K562 (cell line): ENCODE data around the gene DYNLL1. TPM values are rescaled to one million over a fixed set of nuclear protein-coding genes. Genes with fewer than 3 reads are reported as not detected.

Source experiments
- BMI1 ChIP-seq: fragments of 150-350 bp; IDR thresholded peaks from 2 replicates; pipeline ENCODE4 v1.6.1; 2014; ENCODE audit warnings: low read length
- CREM ChIP-seq: IDR thresholded peaks from 2 replicates; pipeline ENCODE4 v1.6.1; 2014; ENCODE audit warnings: antibody characterized with exemption, low read depth
- ETV6 ChIP-seq, 3 experiments: fragments of 150-350 bp in 1 of 3; sonication (generic) in 1 of 3; formaldehyde crosslinking in 1 of 3; IDR thresholded peaks; 2 replicates each; pipeline versions ENCODE4 v1.6.1 to v1.8.0; 2014 to 2022; ENCODE audit warnings: borderline replicate concordance in 2 of 3, low read depth in 2 of 3, antibody characterized with exemption in 1 of 3, low read length in 1 of 3, mild to moderate bottlenecking in 1 of 3, missing genetic modification reagents in 1 of 3
- HMG20B ChIP-seq: fragments of 250-450 bp; sonication (Bioruptor Pico); IDR thresholded peaks from 2 replicates; pipeline ENCODE4 v1.5.0; 2021; ENCODE audit warnings: mild to moderate bottlenecking
- NCOR1 ChIP-seq: fragments of 450-650 bp; IDR thresholded peaks from 2 replicates; pipeline ENCODE4 v1.6.1; 2016; ENCODE audit warnings: mild to moderate bottlenecking, moderate library complexity
- RCOR1 ChIP-seq, 2 experiments: IDR thresholded peaks; 2 replicates each; pipeline ENCODE4 v1.6.1; 2012; ENCODE audit warnings: low read depth in 2 of 2, low read length in 2 of 2, borderline replicate concordance in 1 of 2, improper control_type of control experiment in 1 of 2
- SMARCE1 ChIP-seq: fragments of 450-650 bp; IDR thresholded peaks from 2 replicates; pipeline ENCODE4 v1.7.1; 2016; ENCODE audit warnings: mild to moderate bottlenecking
- SOX6 ChIP-seq: fragments of 450-650 bp; IDR thresholded peaks from 2 replicates; pipeline ENCODE4 v1.6.1; 2014; ENCODE audit warnings: mild to moderate bottlenecking
- STAT5A ChIP-seq: IDR thresholded peaks from 2 replicates; pipeline ENCODE4 v1.6.1; 2012; ENCODE audit warnings: low read length, inconsistent platforms, borderline replicate concordance
- TBL1XR1 ChIP-seq, 2 experiments: IDR thresholded peaks; 2 replicates each; pipeline ENCODE4 v1.6.1; 2012; ENCODE audit warnings: improper control_type of control experiment in 2 of 2, low read length in 2 of 2, mild to moderate bottlenecking in 1 of 2
- TEAD4 ChIP-seq, 2 experiments: sonication (generic) in 1 of 2; formaldehyde crosslinking in 1 of 2; IDR thresholded peaks; 2 replicates each; pipeline versions ENCODE4 v1.6.1 to v1.8.0; 2012 to 2022; ENCODE audit warnings: borderline replicate concordance in 1 of 2, inconsistent platforms in 1 of 2, low read length in 1 of 2, mild to moderate bottlenecking in 1 of 2, missing genetic modification reagents in 1 of 2
- TOE1 ChIP-seq, 2 experiments: fragments of 450-650 bp in 1 of 2; sonication (generic) in 1 of 2; formaldehyde crosslinking in 1 of 2; IDR thresholded peaks; 2 replicates each; pipeline versions ENCODE4 v1.7.1 to v1.8.0; 2016 to 2022; ENCODE audit warnings: borderline replicate concordance in 2 of 2, mild to moderate bottlenecking in 2 of 2, antibody characterized with exemption in 1 of 2, inconsistent platforms in 1 of 2, low read depth in 1 of 2, missing genetic modification reagents in 1 of 2, moderate library complexity in 1 of 2
- ZEB2 ChIP-seq: fragments of 450-650 bp; IDR thresholded peaks from 2 replicates; pipeline ENCODE4 v1.6.1; 2016
- ZNF197 ChIP-seq: fragments of 200-800 bp; sonication (Bioruptor generic); IDR thresholded peaks from 2 replicates; pipeline ENCODE4 v1.6.1; 2016; ENCODE audit warnings: low read depth, missing genetic modification characterization, missing compliant biosample characterization
- ZNF766 ChIP-seq: fragments of 200-800 bp; sonication (Bioruptor generic); conservative IDR thresholded peaks from 2 replicates; pipeline ENCODE4 v1.6.1; 2016; ENCODE audit warnings: missing genetic modification characterization, missing compliant biosample characterization
- ZSCAN32 ChIP-seq: fragments of 450-650 bp; formaldehyde crosslinking; IDR thresholded peaks from 2 replicates; pipeline ENCODE4 v1.4.0; 2020; ENCODE audit warnings: mild to moderate bottlenecking, moderate library complexity
- polyA plus RNA-seq, 8 experiments: library from polyadenylated mRNA; depleted of rRNA in 4 of 8; stranded (reverse) in 5 of 8; unstranded in 3 of 8; fragments of >200 nt; fragmentation: Nextera tagmentation in 2 of 8; fragmentation: Illumina TruSeq in 1 of 8; extraction: Ambion mirVana in 2 of 8; extraction: Trizol in 1 of 8; gene quantifications; 2 replicates each; pipeline versions ENCODE4 v1.2.1 to v1.2.3, GENCODE V29; 2011 to 2014; ENCODE audit warnings: inconsistent platforms in 1 of 8, missing spikeins in 1 of 8
- total RNA-seq, 7 experiments: library from RNA; depleted of rRNA in 6 of 7; stranded (reverse); fragments of >200 nt in 6 of 7; fragmentation: Illumina TruSeq in 2 of 7; extraction: Trizol in 2 of 7; gene quantifications; 2 replicates each; pipeline versions ENCODE4 v1.2.1 to v1.2.3, GENCODE V29; 2011 to 2021; ENCODE audit warnings: low replicate concordance in 1 of 7
- TF ChIP-seq, protein P1 (sequence below): IDR thresholded peaks from 2 replicates; pipeline ENCODE4 v1.6.1; 2012; ENCODE audit warnings: low read depth, low read length, improper control_type of control experiment, borderline replicate concordance
- TF ChIP-seq, protein P2 (sequence below): fragments of 450-650 bp; IDR thresholded peaks from 2 replicates; pipeline ENCODE4 v1.6.1; 2016
- TF ChIP-seq, protein P3 (sequence below): fragments of 250-450 bp; sonication (Bioruptor Pico); IDR thresholded peaks from 2 replicates; pipeline ENCODE4 v1.4.0; 2020; ENCODE audit warnings: mild to moderate bottlenecking, moderate library complexity

The DYNLL1 gene
- total and polyA plus RNA-seq, 9 of the 15 experiments (the other 6 are each of a cell fraction or from before 2014, with no cell fraction given) = 303 to 1,112 (median 468) TPM

DNA sequence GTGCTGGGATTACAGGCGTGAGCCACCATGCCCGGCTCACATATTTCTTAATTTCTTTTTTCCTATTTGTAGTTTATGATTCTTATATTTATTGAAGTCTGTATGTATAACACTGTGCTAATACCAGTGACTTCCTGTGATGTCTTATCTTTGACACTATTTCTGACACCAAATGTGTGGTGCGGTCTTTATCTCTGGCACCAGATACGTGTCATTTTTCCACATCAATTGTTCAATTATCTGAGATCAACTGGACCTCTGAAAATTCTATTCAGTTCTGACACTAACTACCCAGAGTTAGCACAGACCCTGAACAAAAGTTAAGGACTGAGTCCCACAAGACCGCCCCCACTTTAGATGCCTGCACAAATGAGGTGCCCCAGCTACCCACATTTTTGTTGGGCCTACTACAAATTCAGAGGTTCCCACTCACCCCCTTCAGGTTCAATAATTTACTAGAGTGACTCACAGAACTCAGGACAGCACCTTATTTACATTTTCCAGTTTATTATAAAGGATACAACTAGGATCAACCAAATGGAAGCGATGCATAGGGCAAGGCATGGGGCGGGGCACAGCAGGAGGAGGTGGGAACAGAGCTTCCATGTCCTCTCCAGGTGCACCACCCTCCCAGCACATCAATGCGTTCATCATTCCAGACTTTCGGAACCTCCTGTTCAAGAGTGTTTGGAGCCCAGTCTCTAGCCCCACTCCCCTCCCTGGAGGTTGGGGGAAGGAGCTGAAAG is 14.7 kb upstream of the DYNLL1 start (continued):
- TF ChIP-seq ETV6 (IDR thresholded peaks at IDR 0.05; ENCODE audit: borderline replicate concordance in 1 of 2, low read depth in 2 of 2, low read length in 1 of 2) = no peak
- no peak for TF ChIP-seq ETV6 (CRISPR knock-in tag; IDR thresholded peaks at IDR 0.05; ENCODE audit: borderline replicate concordance)
- no peak for TF ChIP-seq TOE1 (IDR thresholded peaks at IDR 0.05; ENCODE audit: borderline replicate concordance)
- no peak for TF ChIP-seq TOE1 (CRISPR knock-in tag; IDR thresholded peaks at IDR 0.05; ENCODE audit: borderline replicate concordance, low read depth)
- TF ChIP-seq RCOR1 (IDR thresholded peaks at IDR 0.05; ENCODE audit: borderline replicate concordance in 1 of 2, low read depth in 2 of 2, low read length in 2 of 2) = peak in 1 of 2 experiments; percentile 51; a peak in 1 of 4 replicates
- TF ChIP-seq, protein P1, sequence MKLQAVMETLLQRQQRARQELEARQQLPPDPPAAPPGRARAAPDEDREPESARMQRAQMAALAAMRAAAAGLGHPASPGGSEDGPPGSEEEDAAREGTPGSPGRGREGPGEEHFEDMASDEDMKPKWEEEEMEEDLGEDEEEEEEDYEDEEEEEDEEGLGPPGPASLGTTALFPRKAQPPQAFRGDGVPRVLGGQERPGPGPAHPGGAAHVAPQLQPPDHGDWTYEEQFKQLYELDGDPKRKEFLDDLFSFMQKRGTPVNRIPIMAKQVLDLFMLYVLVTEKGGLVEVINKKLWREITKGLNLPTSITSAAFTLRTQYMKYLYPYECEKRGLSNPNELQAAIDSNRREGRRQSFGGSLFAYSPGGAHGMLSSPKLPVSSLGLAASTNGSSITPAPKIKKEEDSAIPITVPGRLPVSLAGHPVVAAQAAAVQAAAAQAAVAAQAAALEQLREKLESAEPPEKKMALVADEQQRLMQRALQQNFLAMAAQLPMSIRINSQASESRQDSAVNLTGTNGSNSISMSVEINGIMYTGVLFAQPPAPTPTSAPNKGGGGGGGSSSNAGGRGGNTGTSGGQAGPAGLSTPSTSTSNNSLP = peak; percentile 34; the same call in 1 of the 2 replicates
- TF ChIP-seq CREM = 0 out of 2 replicates have a peak, but pooled peaks have one; percentile 49
- TF ChIP-seq ZNF197 (CRISPR knock-in tag) = peak; percentile 62; the same call in 1 of the 2 replicates
- no peak for TF ChIP-seq ZSCAN32
- TF ChIP-seq TEAD4 (IDR thresholded peaks at IDR 0.05; ENCODE audit: low read length) = peak; percentile 87
- TF ChIP-seq TEAD4 (CRISPR knock-in tag; IDR thresholded peaks at IDR 0.05; ENCODE audit: borderline replicate concordance) = no peak
- no peak for TF ChIP-seq ZEB2
- TF ChIP-seq ZNF766 (CRISPR knock-in tag) = 0 out of 2 replicates have a peak, but pooled peaks have one; percentile 42
- TF ChIP-seq NCOR1 = peak; percentile 54; the same call in 1 of the 2 replicates
- TF ChIP-seq HMG20B (CRISPR knock-in tag) = no peak
- no peak for TF ChIP-seq BMI1
- TF ChIP-seq STAT5A = peak; percentile 38; the same call in 1 of the 2 replicates
- peak; percentile 83 for TF ChIP-seq SMARCE1
- TF ChIP-seq, protein P2, sequence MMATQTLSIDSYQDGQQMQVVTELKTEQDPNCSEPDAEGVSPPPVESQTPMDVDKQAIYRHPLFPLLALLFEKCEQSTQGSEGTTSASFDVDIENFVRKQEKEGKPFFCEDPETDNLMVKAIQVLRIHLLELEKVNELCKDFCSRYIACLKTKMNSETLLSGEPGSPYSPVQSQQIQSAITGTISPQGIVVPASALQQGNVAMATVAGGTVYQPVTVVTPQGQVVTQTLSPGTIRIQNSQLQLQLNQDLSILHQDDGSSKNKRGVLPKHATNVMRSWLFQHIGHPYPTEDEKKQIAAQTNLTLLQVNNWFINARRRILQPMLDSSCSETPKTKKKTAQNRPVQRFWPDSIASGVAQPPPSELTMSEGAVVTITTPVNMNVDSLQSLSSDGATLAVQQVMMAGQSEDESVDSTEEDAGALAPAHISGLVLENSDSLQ = peak; percentile 45
- peak in 1 of 2 experiments; percentile 46; a peak in 1 of 4 replicates for TF ChIP-seq TBL1XR1 (IDR thresholded peaks at IDR 0.05; ENCODE audit: low read length in 2 of 2)
- TF ChIP-seq, protein P3, sequence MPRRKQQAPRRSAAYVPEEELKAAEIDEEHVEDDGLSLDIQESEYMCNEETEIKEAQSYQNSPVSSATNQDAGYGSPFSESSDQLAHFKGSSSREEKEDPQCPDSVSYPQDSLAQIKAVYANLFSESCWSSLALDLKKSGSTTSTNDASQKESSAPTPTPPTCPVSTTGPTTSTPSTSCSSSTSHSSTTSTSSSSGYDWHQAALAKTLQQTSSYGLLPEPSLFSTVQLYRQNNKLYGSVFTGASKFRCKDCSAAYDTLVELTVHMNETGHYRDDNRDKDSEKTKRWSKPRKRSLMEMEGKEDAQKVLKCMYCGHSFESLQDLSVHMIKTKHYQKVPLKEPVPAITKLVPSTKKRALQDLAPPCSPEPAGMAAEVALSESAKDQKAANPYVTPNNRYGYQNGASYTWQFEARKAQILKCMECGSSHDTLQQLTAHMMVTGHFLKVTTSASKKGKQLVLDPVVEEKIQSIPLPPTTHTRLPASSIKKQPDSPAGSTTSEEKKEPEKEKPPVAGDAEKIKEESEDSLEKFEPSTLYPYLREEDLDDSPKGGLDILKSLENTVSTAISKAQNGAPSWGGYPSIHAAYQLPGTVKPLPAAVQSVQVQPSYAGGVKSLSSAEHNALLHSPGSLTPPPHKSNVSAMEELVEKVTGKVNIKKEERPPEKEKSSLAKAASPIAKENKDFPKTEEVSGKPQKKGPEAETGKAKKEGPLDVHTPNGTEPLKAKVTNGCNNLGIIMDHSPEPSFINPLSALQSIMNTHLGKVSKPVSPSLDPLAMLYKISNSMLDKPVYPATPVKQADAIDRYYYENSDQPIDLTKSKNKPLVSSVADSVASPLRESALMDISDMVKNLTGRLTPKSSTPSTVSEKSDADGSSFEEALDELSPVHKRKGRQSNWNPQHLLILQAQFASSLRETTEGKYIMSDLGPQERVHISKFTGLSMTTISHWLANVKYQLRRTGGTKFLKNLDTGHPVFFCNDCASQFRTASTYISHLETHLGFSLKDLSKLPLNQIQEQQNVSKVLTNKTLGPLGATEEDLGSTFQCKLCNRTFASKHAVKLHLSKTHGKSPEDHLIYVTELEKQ = no peak
- peak; percentile 85 for TF ChIP-seq SOX6
- TF ChIP-seq, all 486 proteins: peak for 34
